Right lobe of liver (tissue), 4 donors: Measurements from ENCODE around the gene SCG2.

Experiments used
- POLR2A ChIP-seq: fragments of 450-650 bp; IDR thresholded peaks from one replicate; pipeline ENCODE4 v1.6.1; 2017; ENCODE audit warnings: antibody characterized with exemption, mild to moderate bottlenecking
- TF ChIP-seq, protein P1 (sequence below), 4 donors: fragments of 200-600 bp in 3 of 4; fragments of 450-650 bp in 1 of 4; IDR thresholded peaks; one replicate each; pipeline versions ENCODE4 v1.5.1 to v1.8.0; 2016 to 2022; ENCODE audit warnings: antibody characterized with exemption in 4 of 4, mild to moderate bottlenecking in 2 of 4
- donor health status: DM: no; HTN: no; CAD: no.
- donor health status: DM: no; HTN: no; CAD: no.
- donor health status: DM: no; HTN: yes; CAD: no.

DNA sequence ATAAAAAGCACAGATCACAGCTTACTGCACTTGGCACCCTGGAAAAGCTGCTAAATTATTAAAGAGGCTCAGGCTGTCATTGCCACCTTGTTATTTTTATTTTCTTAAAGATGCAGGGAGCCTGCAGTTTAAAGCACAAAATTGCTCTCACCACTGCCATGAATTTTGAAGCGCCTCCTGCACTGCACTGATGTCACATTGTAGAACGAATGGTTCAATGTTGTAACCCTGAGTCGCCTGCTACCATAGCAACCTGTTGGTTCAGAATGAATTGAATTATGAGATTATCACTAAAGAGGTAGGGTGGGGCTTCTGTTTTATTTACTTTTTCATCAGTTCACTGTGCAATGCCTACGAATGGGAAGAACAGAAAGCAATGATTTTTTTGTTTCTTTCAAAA, 16.5 kb downstream of the SCG2 start:
- TF ChIP-seq, protein P1, sequence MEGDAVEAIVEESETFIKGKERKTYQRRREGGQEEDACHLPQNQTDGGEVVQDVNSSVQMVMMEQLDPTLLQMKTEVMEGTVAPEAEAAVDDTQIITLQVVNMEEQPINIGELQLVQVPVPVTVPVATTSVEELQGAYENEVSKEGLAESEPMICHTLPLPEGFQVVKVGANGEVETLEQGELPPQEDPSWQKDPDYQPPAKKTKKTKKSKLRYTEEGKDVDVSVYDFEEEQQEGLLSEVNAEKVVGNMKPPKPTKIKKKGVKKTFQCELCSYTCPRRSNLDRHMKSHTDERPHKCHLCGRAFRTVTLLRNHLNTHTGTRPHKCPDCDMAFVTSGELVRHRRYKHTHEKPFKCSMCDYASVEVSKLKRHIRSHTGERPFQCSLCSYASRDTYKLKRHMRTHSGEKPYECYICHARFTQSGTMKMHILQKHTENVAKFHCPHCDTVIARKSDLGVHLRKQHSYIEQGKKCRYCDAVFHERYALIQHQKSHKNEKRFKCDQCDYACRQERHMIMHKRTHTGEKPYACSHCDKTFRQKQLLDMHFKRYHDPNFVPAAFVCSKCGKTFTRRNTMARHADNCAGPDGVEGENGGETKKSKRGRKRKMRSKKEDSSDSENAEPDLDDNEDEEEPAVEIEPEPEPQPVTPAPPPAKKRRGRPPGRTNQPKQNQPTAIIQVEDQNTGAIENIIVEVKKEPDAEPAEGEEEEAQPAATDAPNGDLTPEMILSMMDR (IDR thresholded peaks at IDR 0.05) = no peak
- TF ChIP-seq POLR2A = no peak
